ENCODE measurements around the gene GRAMD1C.
"Not testable (repeated sequence)": the region's sequence is repeated elsewhere in the genome, so short reads cannot be mapped to it uniquely, and the experiment has no call there.

Gene GRAMD1C

DNA sequence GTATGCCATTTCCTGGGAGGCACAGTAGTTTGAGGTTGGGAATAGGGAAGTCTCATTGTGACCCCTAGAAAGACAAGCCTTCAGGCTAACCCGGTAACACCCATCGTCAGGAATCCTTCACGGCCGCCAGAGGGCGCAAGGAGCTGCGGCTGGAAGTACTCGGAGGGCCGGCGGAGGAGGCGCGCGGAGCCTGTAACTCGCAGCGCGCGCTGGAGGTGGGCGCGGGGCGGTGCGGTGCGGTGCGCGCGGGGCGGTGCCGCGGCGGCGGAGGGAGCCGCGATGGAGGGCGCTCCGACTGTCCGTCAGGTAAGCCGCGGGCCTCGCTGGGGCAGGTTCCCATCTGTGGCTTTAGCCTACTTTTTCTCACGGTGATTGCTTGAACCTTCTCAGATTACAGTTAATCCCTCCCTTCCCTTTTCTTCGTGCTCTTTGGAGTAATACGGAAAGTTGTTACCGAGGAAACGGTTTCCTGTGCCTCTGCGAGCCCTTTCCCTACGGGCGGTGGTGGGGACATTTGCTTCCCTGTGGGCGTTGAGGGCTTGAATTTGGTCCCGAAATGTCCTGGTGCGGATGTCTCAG, at the start of gene GRAMD1C:
TSS of gene GRAMD1C (plus strand) at position 158 of the 579 bp plus-strand sequence. CDS start at position 280, 122 bp downstream.
- DNase-seq: peak; percentile 62

DNA sequence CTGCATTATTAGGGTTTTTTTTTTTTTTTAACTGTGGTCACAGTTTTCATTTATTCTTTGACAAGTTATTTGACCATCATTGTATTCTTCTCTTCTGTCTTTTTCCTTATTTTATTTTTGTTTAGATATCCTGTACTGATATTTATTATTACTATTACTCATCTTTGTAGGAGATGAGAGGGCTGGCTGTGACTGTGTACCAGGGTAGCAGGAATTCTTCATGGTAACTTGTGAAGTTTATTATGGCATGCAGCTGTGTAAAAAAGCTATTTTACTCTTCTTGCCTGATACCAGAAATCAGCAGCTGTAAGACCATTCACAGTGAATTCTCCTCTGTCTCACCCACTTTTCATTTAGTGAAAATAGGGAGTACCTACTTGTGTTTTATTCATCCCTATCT, 47.2 kb upstream of the GRAMD1C start:
- DNase-seq: no peak

DNA sequence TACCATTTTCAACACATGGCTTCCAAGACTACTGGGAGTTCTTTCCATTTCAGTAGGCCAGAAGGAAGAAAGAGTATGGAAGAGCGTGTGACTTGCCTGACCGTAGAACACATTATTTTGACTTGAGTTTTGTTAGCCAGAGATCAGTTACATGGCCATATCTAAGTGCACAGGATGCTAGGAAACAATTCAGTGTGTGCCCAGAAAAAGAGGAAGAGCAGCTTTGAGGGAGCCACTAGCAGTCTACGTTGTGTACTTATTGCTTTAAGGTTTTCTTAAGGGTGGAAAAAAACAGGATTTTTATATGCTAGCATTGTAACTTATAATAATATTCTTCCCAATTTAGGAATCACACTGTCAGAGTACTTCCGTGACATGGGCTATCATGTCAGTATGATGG, 44.1 kb upstream of the GRAMD1C start:
- DNase-seq: no peak

DNA sequence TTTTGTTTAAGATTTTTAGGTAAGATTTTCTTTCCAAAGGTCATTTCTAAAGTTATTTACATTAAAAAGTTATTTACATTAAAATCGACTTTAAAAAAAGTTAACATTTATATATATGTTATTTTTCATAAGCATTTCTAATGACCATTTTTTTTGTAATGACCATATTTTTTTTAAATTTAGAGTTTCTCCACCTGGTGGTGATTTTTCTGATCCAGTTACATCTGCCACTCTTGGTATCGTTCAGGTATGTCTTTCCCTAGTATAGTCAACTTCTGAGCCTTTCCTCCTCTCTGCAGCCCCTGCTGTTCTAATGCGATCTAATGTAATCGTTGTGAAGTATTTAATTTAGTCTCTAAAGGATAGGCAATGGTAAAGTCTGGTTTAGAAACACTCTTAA, 42.9 kb upstream of the GRAMD1C start:
- DNase-seq: no peak

DNA sequence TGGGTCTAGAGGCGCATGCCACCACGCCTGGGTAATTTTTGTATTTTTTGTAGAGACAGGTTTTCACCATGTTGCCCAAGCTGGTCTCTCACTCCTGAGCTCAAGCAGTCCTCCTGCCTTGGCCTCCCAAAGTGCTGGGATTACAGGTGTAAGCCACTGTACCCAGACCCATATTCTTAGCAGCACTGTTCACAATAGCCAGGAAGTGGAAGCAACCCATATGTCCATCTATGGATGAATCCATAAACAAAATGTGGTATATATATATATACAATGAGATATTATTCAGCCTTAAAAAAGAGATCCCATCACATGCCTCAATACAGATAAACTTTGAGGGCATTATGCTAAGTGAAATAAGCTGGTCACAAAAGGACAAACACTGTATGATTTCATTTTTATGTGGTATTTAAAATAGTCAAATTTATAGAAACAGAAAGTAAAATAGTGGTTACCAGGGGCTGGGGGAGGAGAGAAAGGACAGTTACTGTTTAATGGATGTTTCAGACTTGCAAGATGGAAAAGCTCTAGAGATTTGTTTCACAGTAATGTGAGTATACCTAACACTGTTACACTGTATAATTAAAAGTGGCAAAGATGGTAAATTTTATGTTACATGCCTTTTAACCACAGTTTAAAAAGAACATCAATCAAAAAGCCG, 35.7 kb upstream of the GRAMD1C start:
- DNase-seq: no peak

DNA sequence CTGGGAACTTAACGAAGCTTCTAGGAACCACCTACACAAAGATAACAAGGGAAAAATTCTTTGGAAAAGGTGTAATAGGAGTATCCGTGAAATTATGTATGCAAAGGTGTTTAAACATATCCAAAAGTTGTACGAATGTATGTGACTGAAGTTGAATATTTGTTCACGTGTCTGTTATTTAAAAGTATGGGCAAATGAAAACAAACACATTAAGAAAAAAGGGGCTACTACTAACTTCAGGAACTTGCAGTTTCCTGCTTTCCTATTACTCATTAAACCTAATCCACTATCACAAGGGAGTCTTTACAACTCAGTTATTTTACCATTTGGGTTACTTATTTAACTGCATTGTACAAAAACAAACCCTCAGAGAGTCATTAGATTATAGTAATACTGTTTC, 33.9 kb upstream of the GRAMD1C start:
- DNase-seq: no peak

DNA sequence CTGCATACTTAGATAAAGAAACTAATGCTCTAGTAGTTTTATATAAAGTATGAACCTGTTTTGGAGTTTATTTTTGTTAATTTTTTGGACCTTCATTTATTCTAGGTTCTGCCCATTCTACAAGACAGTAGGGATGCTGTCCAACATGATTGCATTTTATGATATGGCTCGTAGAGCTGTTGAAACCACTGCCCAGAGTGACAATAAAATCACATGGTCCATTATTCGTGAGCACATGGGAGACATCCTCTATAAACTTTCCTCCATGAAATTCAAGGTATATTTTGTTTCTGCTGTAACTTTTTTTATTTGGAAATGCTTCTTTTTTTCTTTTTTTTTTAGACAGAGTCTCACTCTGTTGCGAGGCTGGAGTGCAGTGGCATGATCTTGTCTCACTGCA, 33.3 kb upstream of the GRAMD1C start:
- DNase-seq: no peak

DNA sequence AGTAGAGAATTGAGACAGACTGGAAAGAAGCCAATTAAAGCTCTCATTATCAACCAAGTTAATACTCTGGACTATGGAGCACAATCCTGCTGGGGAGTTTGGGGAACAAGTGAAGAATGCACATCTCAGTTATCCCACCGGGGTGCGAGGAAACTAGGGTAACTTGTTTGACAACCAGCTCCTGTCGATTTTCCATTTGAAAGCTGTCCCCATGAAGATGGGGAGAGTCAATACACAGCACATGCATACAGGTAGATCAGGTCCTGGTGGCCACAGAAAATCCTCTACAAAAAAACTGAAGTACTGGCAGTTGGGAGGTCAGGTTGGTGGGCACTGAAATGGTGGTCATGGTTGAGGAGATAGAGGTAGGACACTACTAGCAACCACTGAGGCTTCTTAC, 25.7 kb upstream of the GRAMD1C start:
- no peak for DNase-seq

DNA sequence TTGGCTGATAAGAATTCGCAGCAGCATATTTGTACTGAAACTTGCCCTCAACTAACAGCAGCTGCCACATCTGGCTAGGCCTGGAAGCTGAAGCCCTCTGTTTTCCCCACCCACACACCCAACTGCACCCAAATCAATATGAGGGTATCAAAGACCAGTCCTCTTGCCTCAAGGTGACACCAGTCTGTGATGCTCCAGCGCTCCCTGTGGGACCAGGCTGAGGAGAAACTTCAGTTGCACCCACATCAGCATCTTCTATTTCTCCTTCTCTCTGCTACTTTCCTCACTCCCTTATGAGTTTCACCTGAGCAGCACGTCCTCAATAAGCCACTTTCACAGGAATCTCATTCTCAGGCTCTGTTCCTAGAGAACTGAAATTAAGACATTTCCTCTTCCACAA, 18.7 kb upstream of the GRAMD1C start:
- no peak for DNase-seq

DNA sequence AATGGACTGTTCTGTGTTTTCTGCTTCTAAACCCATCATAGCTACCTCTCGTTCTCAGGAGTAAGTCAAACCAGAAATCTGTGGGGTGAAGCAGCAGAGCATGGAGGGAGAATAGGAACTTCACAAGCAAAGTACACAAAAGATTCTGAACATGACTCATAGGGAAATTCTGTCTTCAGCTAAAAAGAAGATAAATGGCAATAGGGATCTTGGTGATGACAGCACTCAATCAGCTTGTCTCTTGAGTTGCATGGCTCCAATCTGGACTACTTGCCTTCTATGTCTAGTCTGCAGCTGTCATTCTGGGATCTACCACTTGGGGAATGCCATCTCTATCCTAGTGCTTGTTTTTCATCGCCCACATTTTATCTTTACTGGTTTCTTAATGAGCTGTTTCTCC, 13.5 kb upstream of the GRAMD1C start:
- no peak for DNase-seq

DNA sequence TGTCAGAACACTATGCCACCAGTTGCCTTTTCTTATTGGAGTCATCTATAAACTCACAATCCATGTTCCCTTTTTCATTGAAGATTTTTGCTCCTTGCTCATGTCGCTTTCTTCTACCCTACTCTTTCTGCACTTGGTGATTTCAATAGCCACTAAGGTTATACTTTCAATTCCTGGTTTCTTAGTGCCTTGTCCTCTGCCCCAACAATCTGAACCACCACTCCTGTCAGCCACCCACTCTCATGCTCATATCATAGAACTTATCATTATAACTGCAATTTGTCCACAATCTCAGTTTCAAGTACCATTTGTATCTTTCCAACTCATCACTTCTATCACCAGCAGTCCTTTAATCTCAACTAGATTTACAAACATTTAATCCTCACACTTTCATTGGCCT, 10.0 kb upstream of the GRAMD1C start:
- no peak for DNase-seq

DNA sequence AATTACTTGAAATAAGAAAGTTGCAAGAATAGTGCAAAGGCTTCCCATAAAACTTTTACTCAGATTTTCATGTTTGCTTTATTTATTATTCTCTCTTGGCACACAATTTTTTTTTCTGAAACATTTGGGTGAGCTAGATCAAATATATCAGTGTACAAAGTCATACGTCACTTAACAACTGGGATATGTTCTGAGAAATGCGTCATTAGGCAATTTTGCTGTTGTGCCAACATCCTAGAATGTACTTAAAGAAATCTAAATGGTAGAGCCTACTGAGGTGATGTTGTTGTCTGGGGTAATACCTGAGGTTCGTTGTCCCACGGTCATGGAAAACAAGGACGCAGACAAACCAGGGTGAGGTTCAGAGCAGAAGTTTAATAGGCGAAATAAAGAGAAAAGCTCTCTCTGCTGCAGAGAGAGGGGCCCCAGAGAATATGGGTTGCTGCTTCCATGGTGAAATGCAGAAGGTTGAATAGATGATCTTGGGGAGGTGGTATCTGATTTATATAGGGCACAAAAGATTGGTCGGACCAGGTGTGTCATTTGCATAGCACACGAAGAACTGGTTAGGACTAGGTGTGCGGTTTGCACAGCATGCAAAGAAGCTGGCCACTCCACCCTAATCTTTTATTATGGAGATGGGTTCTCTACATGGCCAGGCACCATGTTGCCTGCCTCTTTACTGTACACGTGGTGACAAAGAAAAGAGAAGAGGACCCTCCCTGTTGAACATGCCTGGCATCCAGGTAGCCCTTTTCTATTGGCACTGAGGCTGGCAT, 8.8 kb upstream of the GRAMD1C start:
- DNase-seq: no peak

DNA sequence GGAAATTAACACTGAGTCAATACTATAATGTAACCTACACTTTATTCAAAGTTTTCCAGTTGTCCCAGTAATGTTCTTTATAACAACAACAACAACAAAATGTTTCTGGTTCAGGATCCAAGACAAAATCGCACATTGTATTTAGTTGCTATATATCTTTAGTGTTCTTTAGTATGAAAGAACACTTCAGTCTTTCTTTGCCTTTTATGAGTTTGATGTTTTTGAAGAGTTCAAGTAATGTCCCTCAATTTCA, 7.6 kb upstream of the GRAMD1C start:
- DNase-seq: no peak

DNA sequence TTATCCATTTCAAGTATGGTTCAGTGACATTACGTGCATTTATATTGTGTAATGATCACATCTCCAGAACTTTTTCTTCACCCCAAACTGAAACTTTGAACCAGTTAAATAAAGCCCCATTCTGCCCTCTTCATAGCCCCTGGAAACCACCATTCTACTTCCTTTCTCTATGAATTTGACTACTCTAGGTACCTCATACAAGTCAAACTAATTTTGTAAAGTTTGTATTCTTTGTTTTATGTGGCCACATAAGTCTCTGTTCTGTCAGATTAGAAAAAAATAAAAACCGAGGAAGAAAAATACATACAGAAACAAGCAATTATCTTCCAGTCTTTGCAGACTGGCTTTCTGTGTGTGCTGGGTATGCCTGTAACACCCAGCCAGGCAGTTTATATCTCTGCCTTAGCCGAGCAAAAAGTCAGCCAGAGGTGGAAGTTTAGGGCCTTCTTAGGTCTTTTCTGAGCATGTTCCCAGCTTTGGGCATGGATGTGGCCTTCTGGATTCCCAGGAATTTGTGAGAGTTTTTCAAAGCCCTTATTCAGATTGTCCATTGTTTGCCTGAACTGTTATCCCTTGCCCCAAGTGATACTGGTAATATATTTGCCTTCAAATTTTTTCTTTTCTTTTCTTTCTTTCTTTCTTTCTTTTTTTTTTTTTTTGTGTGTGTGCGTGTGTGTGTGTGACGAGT, 6.0 kb upstream of the GRAMD1C start:
- DNase-seq: no peak

DNA sequence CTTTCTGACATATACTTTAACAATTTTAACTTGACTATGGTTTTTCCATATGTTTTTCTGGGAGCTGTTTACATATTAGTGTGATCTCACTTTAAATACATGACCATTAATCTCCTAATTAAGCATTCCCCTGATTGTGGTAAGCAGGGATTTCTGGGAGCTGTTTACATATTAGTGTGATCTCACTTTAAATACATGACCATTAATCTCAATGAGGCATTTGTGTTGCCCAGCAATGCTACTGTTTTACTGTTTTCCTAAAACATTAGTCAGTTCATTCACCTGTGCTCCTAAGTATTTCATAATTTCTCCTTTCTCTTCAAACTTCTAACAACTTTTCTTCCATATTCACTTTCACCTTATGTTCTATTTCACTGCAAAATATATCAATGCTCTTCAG, 3.6 kb upstream of the GRAMD1C start:
- DNase-seq: no peak

DNA sequence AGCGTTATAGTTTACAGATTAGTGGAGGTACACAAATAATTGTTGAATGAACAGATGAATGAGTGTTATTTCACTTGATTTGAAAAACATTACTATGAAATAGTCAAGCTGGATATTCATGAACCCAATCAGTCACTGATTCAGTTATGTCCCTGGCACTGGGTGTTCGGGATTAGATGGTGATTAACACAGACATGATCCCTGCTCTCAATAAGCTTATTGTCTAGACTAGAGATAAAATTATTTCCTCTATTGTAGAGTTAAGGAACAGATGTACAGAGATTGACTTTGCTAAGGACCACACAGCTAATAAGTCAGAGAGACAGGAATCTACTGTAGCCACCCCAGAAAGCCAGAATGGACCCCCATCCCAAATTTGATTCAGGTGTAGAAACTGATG, 963 bp downstream of the GRAMD1C start:
- peak; percentile 16 for DNase-seq

DNA sequence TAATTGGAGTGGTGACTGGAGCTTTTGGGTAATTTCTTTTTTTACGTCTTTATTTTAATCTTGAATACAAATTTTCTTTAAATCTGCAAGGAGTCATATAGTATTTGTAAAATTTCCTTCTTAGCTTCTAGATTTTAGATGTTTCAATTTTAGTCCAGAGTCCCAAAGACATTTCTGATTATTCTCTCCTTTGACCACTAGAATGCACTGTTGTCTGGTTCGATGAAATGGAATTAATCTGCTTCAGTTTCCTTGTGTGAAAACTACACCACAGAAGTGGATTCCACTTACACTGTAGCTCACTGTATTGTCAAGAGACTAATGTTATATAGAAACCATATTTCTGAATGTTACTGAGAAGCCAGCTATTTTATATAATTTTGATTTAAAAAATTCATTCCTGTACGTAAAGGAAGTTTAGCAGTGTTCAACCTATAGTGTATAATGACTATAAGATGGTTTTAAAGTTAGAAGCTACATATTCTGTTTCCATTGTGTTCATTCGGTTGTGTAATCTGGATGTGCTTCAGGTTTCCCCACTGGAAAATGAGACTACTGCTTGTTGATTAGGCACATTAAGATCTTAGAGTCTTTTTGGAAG, 6.1 kb downstream of the GRAMD1C start:
- peak; percentile 20 for DNase-seq

DNA sequence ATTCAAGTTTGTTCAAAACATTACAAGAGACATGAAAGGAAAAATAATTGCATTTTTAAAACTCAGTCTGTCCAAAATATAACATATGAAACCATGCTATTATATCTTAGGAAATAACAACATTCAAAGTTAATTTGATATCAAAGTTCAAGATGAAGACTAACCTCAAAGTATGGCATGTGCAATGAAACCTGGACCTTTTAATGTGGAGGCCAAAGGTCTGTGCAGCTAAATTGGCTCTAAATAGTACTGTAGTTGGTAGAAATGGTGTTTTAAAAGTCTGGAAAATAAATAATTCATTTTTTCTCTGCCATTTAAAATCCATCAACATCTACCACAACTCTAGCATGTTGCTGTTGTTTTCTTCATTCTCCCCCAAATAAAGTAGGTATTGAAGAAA, 8.7 kb downstream of the GRAMD1C start:
- DNase-seq: no peak

DNA sequence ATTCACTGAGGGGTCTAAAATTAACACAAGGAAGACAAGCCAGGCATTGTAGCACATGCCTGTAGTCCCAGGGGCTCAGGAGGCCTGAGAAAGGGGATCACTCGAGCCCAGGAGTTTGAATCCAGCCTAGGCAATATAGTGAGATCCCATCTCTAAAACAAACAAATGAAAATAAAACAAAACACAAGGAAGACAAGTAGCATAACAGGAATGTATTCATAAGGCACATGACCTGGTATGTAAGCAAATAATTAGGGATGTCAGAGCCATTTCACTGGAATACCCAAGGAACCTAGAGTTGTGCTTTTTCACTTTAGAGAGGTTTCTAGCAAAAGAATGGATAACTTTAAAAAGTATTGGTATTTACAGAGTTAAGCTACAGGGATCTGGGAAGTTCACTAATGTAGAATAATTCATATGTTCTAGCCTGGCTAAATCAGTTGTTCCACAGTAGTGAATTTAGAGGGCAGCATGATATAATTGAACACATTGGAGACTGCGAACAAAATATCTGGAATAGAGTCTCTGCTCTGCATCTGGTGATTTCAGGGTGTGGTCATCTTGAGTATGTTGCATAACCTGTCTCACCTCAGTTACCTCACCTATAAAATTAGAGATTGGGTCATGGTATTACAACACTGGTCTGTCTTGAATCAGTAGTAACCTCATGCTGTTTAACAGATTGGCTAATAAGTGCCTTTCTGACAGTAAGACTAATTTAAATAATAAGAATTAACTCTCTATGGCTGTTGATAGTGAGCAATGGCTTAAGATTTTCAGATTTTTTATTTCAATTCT, 9.3 kb downstream of the GRAMD1C start:
- no peak for DNase-seq

DNA sequence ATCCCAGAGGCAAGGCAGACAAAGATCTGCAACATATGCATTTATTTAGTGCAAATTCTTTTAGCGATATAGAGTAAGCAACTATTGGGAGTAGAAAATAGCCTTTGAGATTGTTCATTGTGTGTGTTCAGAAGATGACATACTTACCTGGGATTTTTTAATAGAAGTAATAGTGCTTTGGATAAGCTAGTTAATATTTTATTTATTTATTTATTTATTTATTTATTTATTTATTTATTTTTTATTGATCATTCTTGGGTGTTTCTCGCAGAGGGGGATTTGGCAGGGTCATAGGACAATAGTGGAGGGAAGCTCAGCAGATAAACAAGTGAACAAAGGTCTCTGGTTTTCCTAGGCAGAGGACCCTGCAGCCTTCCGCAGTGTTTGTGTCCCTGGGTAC, 10.5 kb downstream of the GRAMD1C start:
- DNase-seq: not testable (repeated sequence)

DNA sequence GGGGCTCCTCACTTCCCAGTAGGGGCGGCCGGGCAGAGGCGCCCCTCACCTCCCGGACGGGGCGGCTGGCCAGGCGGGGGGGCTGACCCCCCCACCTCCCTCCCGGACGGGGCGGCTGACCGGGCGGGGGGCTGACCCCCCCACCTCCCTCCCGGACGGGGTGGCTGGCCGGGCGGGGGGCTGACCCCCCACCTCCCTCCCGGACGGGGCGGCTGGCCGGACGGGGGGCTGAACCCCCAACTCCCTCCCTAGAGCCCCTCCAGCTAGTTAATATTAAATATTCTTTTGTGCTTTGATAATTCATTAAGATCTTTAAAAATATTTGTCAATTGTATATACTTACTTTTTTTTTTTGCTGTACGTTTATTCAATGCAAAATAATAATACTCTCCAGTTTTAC, 11.3 kb downstream of the GRAMD1C start:
- not testable (repeated sequence) for DNase-seq

DNA sequence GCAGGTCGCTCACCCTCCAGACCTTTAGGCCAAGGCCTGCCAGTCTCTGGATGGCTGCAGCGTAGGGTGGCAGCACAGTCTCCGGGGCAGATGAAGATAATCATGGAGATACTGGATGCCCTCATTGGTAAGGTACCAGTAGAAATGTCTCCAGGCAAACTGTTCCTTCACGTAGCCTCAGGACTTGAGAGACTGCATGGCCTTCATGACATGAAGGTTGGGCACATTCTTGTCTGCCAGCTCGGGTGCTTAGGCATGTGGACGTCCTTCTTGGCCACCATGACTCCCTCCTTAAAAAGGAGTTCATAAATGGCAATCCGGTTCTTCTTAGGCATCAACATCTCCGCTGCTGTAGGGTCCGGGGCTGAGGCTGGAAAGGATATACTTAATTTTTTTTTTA, 11.8 kb downstream of the GRAMD1C start:
- not testable (repeated sequence) for DNase-seq

DNA sequence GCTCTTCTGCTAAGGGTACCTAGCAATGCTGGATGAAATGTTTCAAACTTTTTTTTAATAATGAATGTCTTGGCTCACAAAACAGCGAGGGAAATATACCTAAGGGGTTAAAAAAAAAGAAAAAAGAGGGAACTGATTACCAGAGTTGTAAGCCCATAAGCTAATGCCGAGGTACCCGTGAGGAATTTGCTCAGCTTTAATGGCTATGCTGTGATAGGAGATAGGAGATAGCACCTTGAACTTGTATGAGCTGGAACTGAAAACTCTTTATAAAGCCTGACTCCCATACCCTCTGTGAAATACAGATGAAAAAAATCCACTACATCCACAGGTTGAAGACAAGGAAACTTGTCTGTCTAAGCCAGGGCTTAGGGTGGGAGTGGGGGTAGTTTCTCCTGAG, 13.9 kb downstream of the GRAMD1C start:
- no peak for DNase-seq

All from 8988T (cell line).